GM12891 (cell line): ENCODE measurements around the gene DMD.

Experiments used
- POLR2A ChIP-seq: IDR thresholded peaks from 2 replicates; pipeline ENCODE4 v1.6.1; 2011; ENCODE audit warnings: low read depth, low read length, control low read depth
- POLR2AphosphoS5 ChIP-seq: IDR thresholded peaks from 2 replicates; pipeline ENCODE4 v1.6.1; 2011; ENCODE audit warnings: low read depth, low read length, control low read depth

GRCh38 chrX:31420711-31421151, 1790.6 kb downstream of the DMD start:
- TF ChIP-seq POLR2AphosphoS5 (no peak), POLR2A (no peak)
